H1 (cell line): ENCODE measurements around the gene SPP1. TPM values are rescaled to one million over a fixed set of nuclear protein-coding genes. Genes with fewer than 3 reads are reported as not detected.

Experiments
- CTCF ChIA-PET: fragments of 300-600 bp; sonication (Branson Sonifier 250); formaldehyde crosslinking; loops from one replicate; lab custom pipeline; 2021; ENCODE audit not compliant: partially characterized antibody; lab: Charles Lee
- POLR2A ChIA-PET: fragments of 300-600 bp; sonication (Branson Sonifier 250); formaldehyde crosslinking; loops from one replicate; lab custom pipeline; 2021; ENCODE audit warnings: inconsistent platforms; ENCODE audit not compliant: partially characterized antibody; lab: Charles Lee
- DNase-seq, 2 experiments: peaks; one replicate each; pipeline versions ENCODE4 v3.0.0 to v3.0.0-alpha.2; 2010 to 2022; ENCODE audit warnings: low spot score in 2 of 2, low read depth in 1 of 2, mixed read lengths in 1 of 2
- FAIRE-seq: peaks from 2 replicates; lab custom pipeline; 2011; peaks lifted over from hg19 to GRCh38; lab: Jason Lieb, UNC
- H2AFZ ChIP-seq: 2 replicates; pipeline ENCODE4 v1.8.1; 2012; ENCODE audit warnings: low read length, inconsistent platforms
- H2AK5ac ChIP-seq: 2 replicates; pipeline ENCODE4 v1.6.1; 2013; ENCODE audit warnings: low read depth, low read length
- H2BK120ac ChIP-seq: replicated peaks from 2 replicates; pipeline ENCODE3; 2013; ENCODE audit warnings: low read depth, low read length, inconsistent platforms
- H2BK12ac ChIP-seq: 2 replicates; pipeline ENCODE4 v1.6.1; 2013; ENCODE audit warnings: low read depth, low read length
- H2BK15ac ChIP-seq: 2 replicates; pipeline ENCODE4 v1.6.1; 2013; ENCODE audit warnings: low read length
- H2BK20ac ChIP-seq: 2 replicates; pipeline ENCODE4 v1.6.1; 2013; ENCODE audit warnings: low read length
- H2BK5ac ChIP-seq: 2 replicates; pipeline ENCODE4 v1.6.1; 2013; ENCODE audit warnings: low read depth, low read length
- H3K14ac ChIP-seq: 2 replicates; pipeline ENCODE4 v1.6.1; 2013; ENCODE audit warnings: inconsistent platforms; ENCODE audit not compliant: insufficient read length
- H3K18ac ChIP-seq: 2 replicates; pipeline ENCODE4 v1.6.1; 2013; ENCODE audit warnings: low read length; ENCODE audit errors: extremely low read depth
- H3K23ac ChIP-seq: 2 replicates; pipeline ENCODE4 v1.6.1; 2013; ENCODE audit warnings: inconsistent platforms; ENCODE audit not compliant: insufficient read length
- H3K23me2 ChIP-seq: 2 replicates; pipeline ENCODE4 v1.6.1; 2013; ENCODE audit warnings: low read depth, low read length
- H3K27ac ChIP-seq: 2 replicates; pipeline ENCODE4 v1.6.1; 2011; ENCODE audit warnings: low read depth, low read length, inconsistent platforms
- H3K27me3 ChIP-seq, 4 experiments: replicated peaks in 1 of 4; 1 replicate in 1 of 4; 2 replicates in 3 of 4; pipeline versions ENCODE4 v1.6.1 to v1.8.1; 2011 to 2013; ENCODE audit warnings: low read length in 3 of 4, mild to moderate bottlenecking in 3 of 4, inconsistent platforms in 2 of 4, mixed read lengths in 2 of 4, moderate library complexity in 1 of 4; ENCODE audit not compliant: control insufficient read depth in 3 of 4, insufficient read depth in 3 of 4; ENCODE audit errors: extremely low read depth in 1 of 4
- H3K36me3 ChIP-seq, 4 experiments: 2 replicates each; pipeline versions ENCODE4 v1.6.1 to v1.8.1; 2011 to 2013; ENCODE audit warnings: mild to moderate bottlenecking in 4 of 4, low read length in 3 of 4, moderate library complexity in 2 of 4, control low read depth in 1 of 4, inconsistent platforms in 1 of 4; ENCODE audit not compliant: insufficient read depth in 4 of 4, control insufficient read depth in 2 of 4
- H3K4ac ChIP-seq: replicated peaks from 2 replicates; pipeline ENCODE3; 2013; ENCODE audit warnings: low read length, low read depth, mixed read lengths, inconsistent platforms; ENCODE audit not compliant: insufficient read length
- H3K4me1 ChIP-seq, 4 experiments: replicated peaks in 1 of 4; 1 replicate in 1 of 4; 2 replicates in 3 of 4; pipeline versions ENCODE4 v1.6.1 to v1.8.1; 2011 to 2013; ENCODE audit warnings: low read length in 3 of 4, inconsistent platforms in 2 of 4, mixed read lengths in 1 of 4; ENCODE audit not compliant: insufficient read depth in 4 of 4, control insufficient read depth in 3 of 4
- H3K4me2 ChIP-seq, 2 experiments: 2 replicates each; pipeline versions ENCODE4 v1.6.1 to v1.8.1; 2011 to 2013; ENCODE audit warnings: low read depth in 2 of 2, low read length in 2 of 2, control low read depth in 1 of 2, inconsistent platforms in 1 of 2, mild to moderate bottlenecking in 1 of 2; ENCODE audit not compliant: insufficient read depth in 1 of 2
- H3K4me3 ChIP-seq, 4 experiments: fragments of 200-600, 300-600 bp in 1 of 4; sonication (generic), shearing (Covaris generic), sonication (Bioruptor Twin) in 1 of 4; 2 replicates each; pipeline versions ENCODE4 v1.5.1 to v1.8.1; 2011 to 2016; ENCODE audit warnings: low read length in 4 of 4, low read depth in 3 of 4, control low read depth in 2 of 4, inconsistent platforms in 2 of 4, mild to moderate bottlenecking in 2 of 4, mixed read lengths in 1 of 4, moderate library complexity in 1 of 4; ENCODE audit not compliant: insufficient read depth in 2 of 4; ENCODE audit errors: extremely low read depth in 1 of 4
- H3K56ac ChIP-seq: replicated peaks from 2 replicates; pipeline ENCODE3; 2013; ENCODE audit warnings: low read depth, mild to moderate bottlenecking, mixed read lengths, low read length, inconsistent platforms; ENCODE audit not compliant: insufficient read length
- H3K79me1 ChIP-seq: 2 replicates; pipeline ENCODE4 v1.6.1; 2013; ENCODE audit warnings: low read depth, low read length, control low read depth
- H3K79me2 ChIP-seq, 2 experiments: 2 replicates each; pipeline versions ENCODE4 v1.6.1 to v1.8.1; 2012 to 2013; ENCODE audit warnings: low read length in 2 of 2, mild to moderate bottlenecking in 2 of 2, inconsistent platforms in 1 of 2; ENCODE audit not compliant: insufficient read depth in 2 of 2, control insufficient read depth in 1 of 2
- H3K9ac ChIP-seq, 4 experiments: replicated peaks in 1 of 4; 1 replicate in 1 of 4; 2 replicates in 3 of 4; pipeline versions ENCODE4 v1.6.1 to v1.8.1; 2011 to 2013; ENCODE audit warnings: low read depth in 3 of 4, low read length in 3 of 4, control low read depth in 2 of 4, mild to moderate bottlenecking in 2 of 4, moderate library complexity in 2 of 4, inconsistent platforms in 1 of 4; ENCODE audit errors: extremely low read depth in 1 of 4
- H3K9me3 ChIP-seq, 2 experiments: 2 replicates each; pipeline versions ENCODE4 v1.6.1 to v1.8.1; 2012 to 2013; ENCODE audit warnings: mild to moderate bottlenecking in 2 of 2, moderate library complexity in 2 of 2, control low read depth in 1 of 2, inconsistent platforms in 1 of 2, low read depth in 1 of 2, low read length in 1 of 2, mixed read lengths in 1 of 2; ENCODE audit not compliant: insufficient read depth in 2 of 2
- H4K20me1 ChIP-seq, 2 experiments: replicated peaks in 1 of 2; 2 replicates each; pipeline versions ENCODE3 to v1.8.1; 2011 to 2013; ENCODE audit warnings: inconsistent platforms in 2 of 2, low read length in 2 of 2, mild to moderate bottlenecking in 1 of 2; ENCODE audit not compliant: insufficient read depth in 2 of 2, control insufficient read depth in 1 of 2
- H4K5ac ChIP-seq: 2 replicates; pipeline ENCODE4 v1.6.1; 2013; ENCODE audit warnings: low read length, low read depth, mixed read lengths, inconsistent platforms; ENCODE audit not compliant: insufficient read length
- H4K8ac ChIP-seq: 2 replicates; pipeline ENCODE4 v1.8.0; 2013; ENCODE audit warnings: mild to moderate bottlenecking, moderate library complexity, low read length, inconsistent platforms; ENCODE audit not compliant: insufficient read depth; ENCODE audit errors: extremely low read depth
- H4K91ac ChIP-seq: replicated peaks from 2 replicates; pipeline ENCODE3; 2013; ENCODE audit warnings: low read length, mixed read lengths, inconsistent platforms; ENCODE audit not compliant: insufficient read length
- PHF8 ChIP-seq: fragments of 200-600 bp; sonication (generic); conservative IDR thresholded peaks from 2 replicates; pipeline ENCODE4 v1.7.1; 2012; ENCODE audit warnings: low read depth, mild to moderate bottlenecking, inconsistent platforms, low read length, moderate library complexity
- SRF ChIP-seq: IDR thresholded peaks from 2 replicates; pipeline ENCODE4 v1.6.1; 2011; ENCODE audit warnings: mild to moderate bottlenecking, low read depth, low read length, moderate library complexity
- WGBS, 2 experiments: shearing (Covaris generic) in 1 of 2; methylation state at CpG; one replicate each; pipeline versions ENCODE4 v1.1.6 to v1.1.7; 2013 to 2015; ENCODE audit warnings: low lambda C conversion rate in 2 of 2, mixed read lengths in 2 of 2, inconsistent platforms in 1 of 2, low coverage in 1 of 2, missing lambda C conversion rate in 1 of 2; ENCODE audit not compliant: insufficient replicate concordance in 2 of 2, insufficient coverage in 1 of 2, insufficient read length in 1 of 2; ENCODE audit errors: extremely low coverage in 1 of 2, missing lambda C conversion rate in 1 of 2; 5-methylcytosine and 5-hydroxymethylcytosine counted together
- polyA plus RNA-seq, 7 experiments: library from polyadenylated mRNA; depleted of rRNA in 3 of 7; stranded (reverse) in 5 of 7; unstranded in 2 of 7; fragments of >200 nt in 5 of 7; fragments of 200-250 nt in 2 of 7; gene quantifications; 1 replicate in 5 of 7; 2 replicates in 1 of 7; 4 replicates in 1 of 7; pipeline versions ENCODE4 v1.2.1 to v1.2.3, GENCODE V29; 2011 to 2013; ENCODE audit warnings: missing spikeins in 2 of 7, mixed read lengths in 2 of 7
- total RNA-seq: library from RNA; stranded (reverse); fragmentation: NEBNext Ultra II Directional; extraction: Animal tissue kit (Norgen Biotek cat#: 25700); gene quantifications from 2 replicates; pipeline ENCODE4 v1.2.1, GENCODE V29; 2021

SPP1 gene
- total and polyA plus RNA-seq, 2 of the 8 experiments (the other 6 are each of a cell fraction or from before 2014, with no cell fraction given): 13.7 to 26.5 TPM

DNA sequence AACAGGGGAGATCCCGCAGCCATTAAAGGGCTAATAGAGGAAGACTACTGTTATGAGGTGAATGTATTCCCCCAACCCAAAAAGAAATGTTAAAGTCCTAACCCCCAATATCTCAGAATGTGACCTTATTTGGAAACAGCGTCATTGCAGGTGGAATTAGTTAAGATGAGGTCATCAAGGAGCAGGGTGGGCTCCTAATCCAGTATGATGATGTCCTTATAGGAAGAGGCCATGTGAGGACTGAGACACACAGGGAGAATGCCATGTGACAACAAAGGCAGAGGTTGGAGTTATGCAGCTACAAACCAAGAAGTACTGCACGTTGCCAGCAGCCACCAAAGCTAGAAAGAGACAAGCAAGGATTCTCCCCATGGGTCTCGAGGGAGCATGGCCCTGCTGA lies 14.3 kb downstream of the SPP1 start:
- Histone ChIP-seq H4K5ac (no peak overlapping the region), H4K91ac (no peak overlapping the region), H3K4ac (no peak overlapping the region), H4K20me1 (no peaks in the 10 kb centered on the region), H3K79me2 (no peaks in the 10 kb centered on the region), H2AFZ (no peak overlapping the region), H3K9ac (no peak overlapping the region), H3K27ac (no peak overlapping the region), H3K79me1 (no peaks in the 10 kb centered on the region), H3K4me1 (peaks cover 0 to 5% (median under 1%) of the 10 kb centered on the region in 4 experiments; a peak in 3 of 7 replicates), H3K23me2 (no peaks in the 10 kb centered on the region), H4K8ac (no peak overlapping the region), H3K27me3 (peaks cover 0 to 1% (median 0%) of the 10 kb centered on the region in 4 experiments; a peak in 1 of 7 replicates), H3K36me3 (no peaks in the 10 kb centered on the region), H2BK120ac (no peak overlapping the region), H2AK5ac (0 out of 2 replicates have a peak overlapping the region, but pooled peaks have one; percentile 61), H2BK12ac (peak overlapping the region; percentile 95; the same call in 1 of the 2 replicates), H3K14ac (no peak overlapping the region), H3K56ac (no peak overlapping the region), H2BK5ac (peak overlapping the region; percentile 39; the same call in 1 of the 2 replicates), H3K23ac (no peak overlapping the region), H2BK15ac (no peak overlapping the region), H3K18ac (no peak overlapping the region), H3K9me3 (no peaks in the 10 kb centered on the region), H3K4me2 (no peak overlapping the region), H3K4me3 (no peak overlapping the region), H2BK20ac (no peak overlapping the region)
- POLR2A ChIA-PET: interaction anchor here (1.0 to 2.1 kb wide), 3 partner anchors 10 to 58 kb away, joined by 3 to 4 read pairs (median 3); no protein-coding TSS in a partner anchor
- DNase-seq: no peak
- whole genome bisulfite sequencing, 2 experiments: 96% methylated on average over 4 of the region's 4 CpGs; no CpG with 5 or more reads in 1 of the 2 experiments
- TF ChIP-seq SRF: 0 out of 2 replicates have a peak, but pooled peaks have one; percentile 6
- TF ChIP-seq PHF8: no peak
- CTCF ChIA-PET: interaction anchor here (1.3 to 1.7 kb wide), 3 partner anchors 11 to 141 kb away, joined by 4 to 11 read pairs (median 4); no protein-coding TSS in a partner anchor
- FAIRE-seq: no peak
